Liver (tissue), 3 donors: ENCODE measurements around the gene CCDC186.

ENCODE experiments used
- GABPA ChIP-seq, 2 donors: IDR thresholded peaks in 1 of 2; conservative IDR thresholded peaks in 1 of 2; 2 replicates each; pipeline ENCODE4 v1.6.1; 2016; ENCODE audit warnings: antibody characterized with exemption in 2 of 2, mild to moderate bottlenecking in 1 of 2, moderate library complexity in 1 of 2
- HNF4G ChIP-seq: IDR thresholded peaks from 2 replicates; pipeline ENCODE4 v1.6.1; 2016; ENCODE audit warnings: antibody characterized with exemption
- RXRA ChIP-seq, 2 donors: IDR thresholded peaks; 2 replicates each; pipeline ENCODE4 v1.6.1; 2017 to 2018; ENCODE audit warnings: antibody characterized with exemption in 2 of 2, mild to moderate bottlenecking in 1 of 2
- SP1 ChIP-seq: IDR thresholded peaks from 2 replicates; pipeline ENCODE4 v1.6.1; 2018; ENCODE audit warnings: antibody characterized with exemption, mild to moderate bottlenecking
- TAF1 ChIP-seq: conservative IDR thresholded peaks from 2 replicates; pipeline ENCODE4 v1.6.1; 2016; ENCODE audit warnings: antibody characterized with exemption, mild to moderate bottlenecking
- TF ChIP-seq, protein P1 (sequence below): fragments of 150-350 bp; IDR thresholded peaks from 2 replicates; pipeline ENCODE4 v1.5.1; 2017; ENCODE audit warnings: improper control_type of control experiment, low read depth, low read length; ENCODE audit not compliant: missing input control
- TF ChIP-seq, protein P2 (sequence below): IDR thresholded peaks from 2 replicates; pipeline ENCODE4 v1.6.1; 2016; ENCODE audit warnings: antibody characterized with exemption
- TF ChIP-seq, protein P3 (sequence below): IDR thresholded peaks from 2 replicates; pipeline ENCODE4 v1.6.1; 2016; ENCODE audit warnings: antibody characterized with exemption
- TF ChIP-seq, protein P4 (sequence below): IDR thresholded peaks from 2 replicates; pipeline ENCODE4 v1.6.1; 2016; ENCODE audit warnings: antibody characterized with exemption, mild to moderate bottlenecking
- TF ChIP-seq, protein P5 (sequence below): IDR thresholded peaks from 2 replicates; pipeline ENCODE4 v1.6.1; 2016; ENCODE audit warnings: antibody characterized with exemption
- donor health status: healthy.
- donor health status: healthy.

DNA sequence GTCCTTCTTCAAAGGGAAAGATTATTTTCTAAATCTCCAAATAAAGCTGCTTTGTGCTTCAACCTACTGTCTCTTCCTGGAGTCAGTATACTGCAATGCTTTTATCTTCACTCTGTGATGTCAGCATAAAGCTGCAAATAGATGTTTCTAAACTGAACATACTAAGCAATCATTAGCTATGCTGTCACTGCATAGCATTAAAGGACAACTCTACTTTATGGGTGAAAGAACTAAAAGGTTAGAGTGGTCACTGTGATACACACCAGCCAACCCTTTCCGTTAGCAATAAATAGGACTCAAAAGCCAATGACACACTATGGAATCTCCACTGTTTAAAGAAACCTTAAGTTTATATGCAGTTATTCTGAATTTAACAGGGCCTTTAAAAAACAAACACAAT is 1.8 kb downstream of the CCDC186 start:
- TF ChIP-seq, protein P1, sequence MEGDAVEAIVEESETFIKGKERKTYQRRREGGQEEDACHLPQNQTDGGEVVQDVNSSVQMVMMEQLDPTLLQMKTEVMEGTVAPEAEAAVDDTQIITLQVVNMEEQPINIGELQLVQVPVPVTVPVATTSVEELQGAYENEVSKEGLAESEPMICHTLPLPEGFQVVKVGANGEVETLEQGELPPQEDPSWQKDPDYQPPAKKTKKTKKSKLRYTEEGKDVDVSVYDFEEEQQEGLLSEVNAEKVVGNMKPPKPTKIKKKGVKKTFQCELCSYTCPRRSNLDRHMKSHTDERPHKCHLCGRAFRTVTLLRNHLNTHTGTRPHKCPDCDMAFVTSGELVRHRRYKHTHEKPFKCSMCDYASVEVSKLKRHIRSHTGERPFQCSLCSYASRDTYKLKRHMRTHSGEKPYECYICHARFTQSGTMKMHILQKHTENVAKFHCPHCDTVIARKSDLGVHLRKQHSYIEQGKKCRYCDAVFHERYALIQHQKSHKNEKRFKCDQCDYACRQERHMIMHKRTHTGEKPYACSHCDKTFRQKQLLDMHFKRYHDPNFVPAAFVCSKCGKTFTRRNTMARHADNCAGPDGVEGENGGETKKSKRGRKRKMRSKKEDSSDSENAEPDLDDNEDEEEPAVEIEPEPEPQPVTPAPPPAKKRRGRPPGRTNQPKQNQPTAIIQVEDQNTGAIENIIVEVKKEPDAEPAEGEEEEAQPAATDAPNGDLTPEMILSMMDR, result no peak
- TF ChIP-seq, protein P2, sequence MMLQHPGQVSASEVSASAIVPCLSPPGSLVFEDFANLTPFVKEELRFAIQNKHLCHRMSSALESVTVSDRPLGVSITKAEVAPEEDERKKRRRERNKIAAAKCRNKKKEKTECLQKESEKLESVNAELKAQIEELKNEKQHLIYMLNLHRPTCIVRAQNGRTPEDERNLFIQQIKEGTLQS, result no peak
- TF ChIP-seq, protein P3, sequence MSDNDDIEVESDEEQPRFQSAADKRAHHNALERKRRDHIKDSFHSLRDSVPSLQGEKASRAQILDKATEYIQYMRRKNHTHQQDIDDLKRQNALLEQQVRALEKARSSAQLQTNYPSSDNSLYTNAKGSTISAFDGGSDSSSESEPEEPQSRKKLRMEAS, result no peak
- TF ChIP-seq HNF4G, result no peak
- TF ChIP-seq GABPA (IDR thresholded peaks at IDR 0.05 in 1 of 2, conservative IDR thresholded peaks at IDR 0.05 in 1 of 2), result no peak
- TF ChIP-seq, protein P4, sequence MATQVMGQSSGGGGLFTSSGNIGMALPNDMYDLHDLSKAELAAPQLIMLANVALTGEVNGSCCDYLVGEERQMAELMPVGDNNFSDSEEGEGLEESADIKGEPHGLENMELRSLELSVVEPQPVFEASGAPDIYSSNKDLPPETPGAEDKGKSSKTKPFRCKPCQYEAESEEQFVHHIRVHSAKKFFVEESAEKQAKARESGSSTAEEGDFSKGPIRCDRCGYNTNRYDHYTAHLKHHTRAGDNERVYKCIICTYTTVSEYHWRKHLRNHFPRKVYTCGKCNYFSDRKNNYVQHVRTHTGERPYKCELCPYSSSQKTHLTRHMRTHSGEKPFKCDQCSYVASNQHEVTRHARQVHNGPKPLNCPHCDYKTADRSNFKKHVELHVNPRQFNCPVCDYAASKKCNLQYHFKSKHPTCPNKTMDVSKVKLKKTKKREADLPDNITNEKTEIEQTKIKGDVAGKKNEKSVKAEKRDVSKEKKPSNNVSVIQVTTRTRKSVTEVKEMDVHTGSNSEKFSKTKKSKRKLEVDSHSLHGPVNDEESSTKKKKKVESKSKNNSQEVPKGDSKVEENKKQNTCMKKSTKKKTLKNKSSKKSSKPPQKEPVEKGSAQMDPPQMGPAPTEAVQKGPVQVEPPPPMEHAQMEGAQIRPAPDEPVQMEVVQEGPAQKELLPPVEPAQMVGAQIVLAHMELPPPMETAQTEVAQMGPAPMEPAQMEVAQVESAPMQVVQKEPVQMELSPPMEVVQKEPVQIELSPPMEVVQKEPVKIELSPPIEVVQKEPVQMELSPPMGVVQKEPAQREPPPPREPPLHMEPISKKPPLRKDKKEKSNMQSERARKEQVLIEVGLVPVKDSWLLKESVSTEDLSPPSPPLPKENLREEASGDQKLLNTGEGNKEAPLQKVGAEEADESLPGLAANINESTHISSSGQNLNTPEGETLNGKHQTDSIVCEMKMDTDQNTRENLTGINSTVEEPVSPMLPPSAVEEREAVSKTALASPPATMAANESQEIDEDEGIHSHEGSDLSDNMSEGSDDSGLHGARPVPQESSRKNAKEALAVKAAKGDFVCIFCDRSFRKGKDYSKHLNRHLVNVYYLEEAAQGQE, result no peak
- TF ChIP-seq TAF1, result no peak
- TF ChIP-seq, protein P5, sequence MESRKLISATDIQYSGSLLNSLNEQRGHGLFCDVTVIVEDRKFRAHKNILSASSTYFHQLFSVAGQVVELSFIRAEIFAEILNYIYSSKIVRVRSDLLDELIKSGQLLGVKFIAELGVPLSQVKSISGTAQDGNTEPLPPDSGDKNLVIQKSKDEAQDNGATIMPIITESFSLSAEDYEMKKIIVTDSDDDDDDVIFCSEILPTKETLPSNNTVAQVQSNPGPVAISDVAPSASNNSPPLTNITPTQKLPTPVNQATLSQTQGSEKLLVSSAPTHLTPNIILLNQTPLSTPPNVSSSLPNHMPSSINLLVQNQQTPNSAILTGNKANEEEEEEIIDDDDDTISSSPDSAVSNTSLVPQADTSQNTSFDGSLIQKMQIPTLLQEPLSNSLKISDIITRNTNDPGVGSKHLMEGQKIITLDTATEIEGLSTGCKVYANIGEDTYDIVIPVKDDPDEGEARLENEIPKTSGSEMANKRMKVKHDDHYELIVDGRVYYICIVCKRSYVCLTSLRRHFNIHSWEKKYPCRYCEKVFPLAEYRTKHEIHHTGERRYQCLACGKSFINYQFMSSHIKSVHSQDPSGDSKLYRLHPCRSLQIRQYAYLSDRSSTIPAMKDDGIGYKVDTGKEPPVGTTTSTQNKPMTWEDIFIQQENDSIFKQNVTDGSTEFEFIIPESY, result no peak
- TF ChIP-seq RXRA (IDR thresholded peaks at IDR 0.05), result no peak
- no peak for TF ChIP-seq SP1
